KOPT-K1 (cell line): ENCODE measurements around the gene EDN3.

Experiments used
- H3K27ac ChIP-seq: fragments of 200-600 bp; sonication (generic); 2 replicates; pipeline ENCODE4 v1.5.1; 2016; ENCODE audit warnings: antibody characterized with exemption, mild to moderate bottlenecking, low read depth, low read length; ENCODE audit not compliant: poor library complexity, severe bottlenecking
- H3K36me3 ChIP-seq: fragments of 200-600 bp; sonication (generic); 2 replicates; pipeline ENCODE4 v1.5.1; 2017; ENCODE audit warnings: antibody characterized with exemption, mild to moderate bottlenecking, low read length, moderate library complexity; ENCODE audit not compliant: insufficient read depth
- H3K9me3 ChIP-seq: fragments of 200-600 bp; sonication (generic); 2 replicates; pipeline ENCODE4 v1.5.1; 2017; ENCODE audit warnings: antibody characterized with exemption, low read length, mild to moderate bottlenecking; ENCODE audit not compliant: insufficient read depth, poor library complexity, severe bottlenecking

The EDN3 gene

GRCh38 chr20:59300333-59301081 is at the start of gene EDN3:
EDN3 (plus strand) TSS chr20:59300611; CDS start chr20:59300813, 202 bp downstream.
- Histone ChIP-seq H3K9me3 (no peaks in the 10 kb centered on the region), H3K27ac (no peak within 1 kb of the TSS), H3K36me3 (no peaks in the 10 kb centered on the region)

GRCh38 chr20:59253325-59253724 is 47.1 kb upstream of the EDN3 start:
- no peak overlapping the region for H3K27ac ChIP-seq
- no peaks in the 10 kb centered on the region for H3K36me3 ChIP-seq
- no peaks in the 10 kb centered on the region for H3K9me3 ChIP-seq

- Histone ChIP-seq H3K36me3 (no peaks in the 10 kb centered on the region), H3K9me3 (no peaks in the 10 kb centered on the region), H3K27ac (no peak overlapping the region)
Measured at GRCh38 chr20:59253779-59254319, 46.6 kb upstream of the EDN3 start.

GRCh38 chr20:59255256-59255655 is 45.2 kb upstream of the EDN3 start:
- Histone ChIP-seq H3K9me3 (no peaks in the 10 kb centered on the region), H3K36me3 (no peaks in the 10 kb centered on the region), H3K27ac (no peak overlapping the region)

GRCh38 chr20:59258221-59258621 is 42.2 kb upstream of the EDN3 start:
- Histone ChIP-seq H3K27ac (no peak overlapping the region), H3K9me3 (no peaks in the 10 kb centered on the region), H3K36me3 (no peaks in the 10 kb centered on the region)

GRCh38 chr20:59259946-59260345 is 40.5 kb upstream of the EDN3 start:
- no peak overlapping the region for H3K27ac ChIP-seq
- no peaks in the 10 kb centered on the region for H3K9me3 ChIP-seq
- H3K36me3 ChIP-seq = no peaks in the 10 kb centered on the region

GRCh38 chr20:59265298-59265697 is 35.1 kb upstream of the EDN3 start:
- H3K9me3 ChIP-seq = no peaks in the 10 kb centered on the region
- H3K27ac ChIP-seq = no peak overlapping the region
- H3K36me3 ChIP-seq = no peaks in the 10 kb centered on the region

GRCh38 chr20:59268870-59269269 is 31.5 kb upstream of the EDN3 start:
- Histone ChIP-seq H3K27ac (no peak overlapping the region), H3K9me3 (no peaks in the 10 kb centered on the region), H3K36me3 (no peaks in the 10 kb centered on the region)

GRCh38 chr20:59269411-59270025 is 30.9 kb upstream of the EDN3 start:
- Histone ChIP-seq H3K27ac (no peak overlapping the region), H3K36me3 (no peaks in the 10 kb centered on the region), H3K9me3 (no peaks in the 10 kb centered on the region)

GRCh38 chr20:59270380-59270779 is 30.0 kb upstream of the EDN3 start:
- no peaks in the 10 kb centered on the region for H3K36me3 ChIP-seq
- H3K27ac ChIP-seq = no peak overlapping the region
- H3K9me3 ChIP-seq = no peaks in the 10 kb centered on the region

- no peak overlapping the region for H3K27ac ChIP-seq
- no peaks in the 10 kb centered on the region for H3K9me3 ChIP-seq
- no peaks in the 10 kb centered on the region for H3K36me3 ChIP-seq
Measured at GRCh38 chr20:59273739-59274357, 26.6 kb upstream of the EDN3 start.

GRCh38 chr20:59276938-59277337 is 23.5 kb upstream of the EDN3 start:
- no peak overlapping the region for H3K27ac ChIP-seq
- H3K36me3 ChIP-seq = no peaks in the 10 kb centered on the region
- no peaks in the 10 kb centered on the region for H3K9me3 ChIP-seq

- Histone ChIP-seq H3K9me3 (no peaks in the 10 kb centered on the region), H3K27ac (no peak overlapping the region), H3K36me3 (no peaks in the 10 kb centered on the region)
Measured at GRCh38 chr20:59284470-59284869, 15.9 kb upstream of the EDN3 start.

GRCh38 chr20:59289994-59290393 is 10.4 kb upstream of the EDN3 start:
- Histone ChIP-seq H3K27ac (no peak overlapping the region), H3K9me3 (no peaks in the 10 kb centered on the region), H3K36me3 (no peaks in the 10 kb centered on the region)

GRCh38 chr20:59291740-59292383 is 8.5 kb upstream of the EDN3 start:
- Histone ChIP-seq H3K9me3 (no peaks in the 10 kb centered on the region), H3K36me3 (no peaks in the 10 kb centered on the region), H3K27ac (no peak overlapping the region)
